Stimulated activated CD4-positive, alpha-beta T cell treated with anti-CD3 and anti-CD28 coated beads, Interleukin-15, amount 100 ng/mL, for 48 hours (primary cell): Measurements from ENCODE around the gene UHMK1.
"Not testable (repeated sequence)": the region's sequence is repeated elsewhere in the genome, so short reads cannot be mapped to it uniquely, and the experiment has no call there.

ENCODE experiments used
- DNase-seq, 2 donors: peaks; one replicate each; pipeline ENCODE4 v3.0.0-alpha.2; 2020; ENCODE audit warnings: low read depth in 2 of 2

Gene UHMK1

DNA sequence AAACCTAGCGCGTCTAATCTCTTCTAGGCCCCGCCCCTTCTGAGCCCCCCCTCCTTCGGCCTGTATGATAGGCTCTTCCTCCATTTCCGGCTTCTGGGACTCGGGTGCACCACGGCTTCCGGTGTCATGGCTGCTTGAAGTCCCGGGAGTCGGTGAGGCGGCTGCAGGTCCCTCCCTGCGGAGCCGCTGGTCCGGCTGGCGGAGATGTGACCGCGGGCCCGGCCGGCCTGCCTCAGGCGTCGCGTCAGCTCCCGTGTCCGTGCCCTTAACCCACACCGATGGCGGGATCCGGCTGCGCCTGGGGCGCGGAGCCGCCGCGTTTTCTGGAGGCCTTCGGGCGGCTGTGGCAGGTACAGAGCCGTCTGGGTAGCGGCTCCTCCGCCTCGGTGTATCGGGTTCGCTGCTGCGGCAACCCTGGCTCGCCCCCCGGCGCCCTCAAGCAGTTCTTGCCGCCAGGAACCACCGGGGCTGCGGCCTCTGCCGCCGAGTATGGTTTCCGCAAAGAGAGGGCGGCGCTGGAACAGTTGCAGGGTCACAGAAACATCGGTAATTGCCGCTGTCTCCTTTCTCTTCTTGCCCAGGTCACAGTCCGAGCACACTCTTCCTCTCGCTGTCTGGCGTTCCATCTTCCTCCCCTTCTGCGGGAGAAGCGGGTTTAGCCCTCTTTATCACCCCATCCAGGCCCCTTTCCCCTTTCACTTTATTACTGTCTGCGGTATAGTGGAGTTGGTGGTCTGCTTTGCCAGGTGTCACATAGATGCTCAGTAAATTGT is at the start of gene UHMK1:
UHMK1 (plus strand) TSS at position 96 of the 773 bp plus-strand sequence; CDS start at position 279, 183 bp downstream.
- DNase-seq = peak; percentile 79 to 88

DNA sequence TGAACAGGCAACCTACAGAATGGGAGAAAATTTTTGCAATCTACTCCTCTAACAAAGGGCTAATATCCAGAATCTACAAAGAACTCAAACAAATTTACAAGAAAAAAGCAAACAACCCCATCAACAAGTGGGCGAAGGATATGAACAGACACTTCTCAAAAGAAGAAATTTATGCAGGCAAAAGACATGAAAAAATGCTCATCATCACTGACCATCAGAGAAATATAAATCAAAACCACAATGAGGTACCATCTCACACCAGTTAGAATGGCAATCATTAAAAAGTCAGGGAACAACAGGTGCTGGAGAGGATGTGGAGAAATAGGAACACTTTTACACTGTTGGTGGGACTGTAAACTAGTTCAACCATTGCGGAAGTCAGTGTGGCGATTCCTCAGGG is 43.3 kb upstream of the UHMK1 start:
- not testable (repeated sequence) for DNase-seq

GRCh38 chr1:162456323-162456722 is 41.3 kb upstream of the UHMK1 start:
- no peak for DNase-seq

DNA sequence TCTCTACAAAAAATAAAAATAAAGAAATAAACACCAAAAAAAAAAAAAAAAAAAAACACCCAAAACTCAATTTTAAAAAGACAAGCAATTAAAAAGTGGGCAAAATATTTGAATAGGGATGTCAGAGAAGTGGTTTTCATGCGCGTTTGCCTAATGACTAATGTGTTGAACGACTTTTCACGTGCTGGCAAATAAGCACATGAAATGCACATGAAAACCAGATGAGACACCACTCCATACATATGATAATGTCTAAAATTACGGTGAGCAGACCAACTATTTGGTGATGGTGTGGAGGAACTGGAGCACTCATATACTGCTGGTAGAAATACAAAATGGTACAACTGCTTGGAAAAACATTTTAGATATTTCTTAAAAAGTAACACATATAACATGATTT is 39.4 kb upstream of the UHMK1 start:
- no peak for DNase-seq

GRCh38 chr1:162462425-162462824 is 35.2 kb upstream of the UHMK1 start:
- not testable (repeated sequence) for DNase-seq

GRCh38 chr1:162463021-162463420 is 34.6 kb upstream of the UHMK1 start:
- DNase-seq = no peak

DNA sequence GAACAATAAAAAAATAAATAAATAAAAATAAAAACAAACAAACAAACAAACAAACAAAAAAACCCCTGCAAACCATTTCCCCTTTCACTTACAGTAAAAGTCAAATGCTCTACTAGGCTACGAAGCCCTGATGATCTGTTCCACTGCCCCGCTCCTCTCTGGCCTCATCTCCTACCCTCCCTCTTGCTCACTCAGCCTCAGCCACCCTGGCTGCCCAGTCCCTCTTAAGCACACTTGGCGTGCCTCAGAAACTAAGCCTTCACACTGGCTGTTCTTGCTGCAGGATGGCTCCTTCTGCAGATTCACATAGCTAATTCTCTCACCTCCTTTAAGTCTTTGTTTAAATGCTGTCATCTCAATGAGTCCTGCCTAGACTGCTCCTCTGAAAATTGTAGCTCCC is 30.8 kb upstream of the UHMK1 start:
- no peak for DNase-seq

DNA sequence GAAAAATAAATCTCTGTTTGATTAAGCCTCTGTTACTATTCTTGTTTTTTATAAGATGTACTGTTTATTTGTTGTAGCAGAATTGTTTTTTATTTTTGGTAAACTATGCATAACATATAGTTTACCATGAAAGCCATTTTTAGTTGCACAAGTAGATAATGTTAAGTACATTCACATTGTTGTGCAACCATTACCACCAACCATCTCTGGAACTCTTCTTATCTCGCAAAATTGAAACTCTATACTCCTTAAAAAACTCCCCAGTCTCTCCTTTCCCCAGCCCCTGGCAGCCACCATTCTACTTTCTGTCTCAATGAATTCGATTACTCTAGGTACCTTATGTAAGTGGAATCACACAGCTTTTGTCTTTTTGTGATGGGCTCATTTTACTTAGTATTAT is 27.4 kb upstream of the UHMK1 start:
- no peak for DNase-seq

- no peak for DNase-seq
Measured at GRCh38 chr1:162471290-162471853, 26.2 kb upstream of the UHMK1 start.

DNA sequence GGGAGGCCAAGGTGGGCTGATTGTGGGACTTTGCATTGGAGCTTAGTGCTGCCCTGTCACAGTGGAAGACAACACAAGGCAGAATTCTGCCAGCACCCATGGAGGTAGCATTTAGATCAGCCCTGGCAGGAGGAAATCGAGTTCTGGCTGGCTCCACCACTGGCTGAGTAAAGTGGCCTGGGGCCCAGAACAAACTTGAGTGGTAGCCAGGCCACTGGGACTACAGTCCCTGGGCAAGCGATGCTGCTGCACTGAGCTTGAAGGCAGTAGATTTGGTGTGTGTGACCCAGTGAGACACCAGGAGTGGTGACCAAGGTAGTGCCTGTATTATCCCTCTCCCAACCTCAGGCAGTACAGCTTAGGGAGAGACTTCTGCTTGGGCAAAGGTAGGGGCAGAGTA is 22.5 kb upstream of the UHMK1 start:
- DNase-seq = no peak

DNA sequence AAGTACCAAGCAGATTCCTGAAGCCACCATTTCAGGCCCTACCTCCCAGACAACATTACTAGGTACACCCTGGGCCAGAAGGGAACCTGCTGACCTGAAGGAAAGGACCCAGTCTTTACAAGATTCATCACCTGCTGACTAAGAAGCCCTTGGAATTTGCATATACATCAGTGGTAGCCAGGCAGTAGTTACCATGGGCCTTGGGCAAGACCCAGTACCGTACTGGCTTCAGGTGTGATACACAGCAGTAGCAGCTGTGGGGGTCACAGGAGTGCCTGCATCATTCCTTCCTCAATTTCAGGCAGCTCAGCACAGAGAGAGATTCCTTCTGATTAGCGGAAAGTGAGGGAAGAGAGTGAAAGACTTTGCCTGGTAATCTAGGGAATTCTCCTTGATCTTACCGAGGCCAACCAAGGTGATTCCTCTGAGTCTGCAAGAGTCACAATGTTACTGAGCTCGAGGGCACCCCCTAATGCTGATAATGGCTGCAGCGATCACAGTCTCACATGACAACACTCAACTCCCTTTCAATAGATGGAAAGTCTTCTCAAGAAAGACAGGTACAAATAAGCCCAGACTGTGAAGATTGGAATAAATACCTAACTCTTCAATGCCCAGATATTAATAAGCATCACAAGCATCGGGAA is 22.0 kb upstream of the UHMK1 start:
- DNase-seq = no peak

GRCh38 chr1:162476620-162477019 is 21.0 kb upstream of the UHMK1 start:
- no peak for DNase-seq

DNA sequence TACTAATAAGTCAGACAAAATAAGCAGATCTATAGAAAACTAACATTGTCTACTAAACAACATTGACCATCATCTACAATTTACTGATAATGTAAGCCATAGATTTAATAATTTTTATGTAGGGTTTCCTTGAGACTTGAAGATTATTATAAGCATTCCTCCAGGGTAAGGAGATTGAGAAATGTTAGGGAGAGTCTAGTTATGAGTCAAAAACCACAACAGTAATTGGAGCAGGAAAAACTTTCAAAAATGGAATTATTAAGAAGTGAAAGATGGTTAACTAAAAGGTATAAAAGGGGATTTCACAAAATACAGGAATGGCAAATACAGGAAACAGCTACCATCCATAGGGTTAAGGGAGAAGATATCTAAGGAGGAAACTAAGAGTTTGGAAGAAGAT is 12.4 kb upstream of the UHMK1 start:
- no peak for DNase-seq

DNA sequence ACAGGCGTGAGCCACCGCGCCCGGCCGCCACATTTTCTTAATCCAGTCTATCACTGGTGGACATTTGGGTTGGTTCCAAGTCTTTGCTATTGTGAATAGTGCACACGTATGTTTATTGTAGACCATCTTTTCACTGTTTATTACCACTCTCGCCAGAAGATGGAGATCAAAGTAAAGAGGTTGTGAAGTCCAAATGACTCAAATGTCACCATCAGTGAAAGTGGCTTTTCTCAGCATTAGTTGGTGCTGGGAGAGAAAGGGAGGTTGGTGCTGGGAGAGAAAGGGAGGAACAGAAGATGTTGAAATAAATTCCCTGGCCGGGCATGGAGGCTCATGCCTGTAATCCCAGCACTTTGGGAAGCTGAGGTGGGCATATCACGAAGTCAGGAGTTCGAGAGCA is 10.4 kb upstream of the UHMK1 start:
- DNase-seq = no peak

GRCh38 chr1:162488219-162488618 is 9.4 kb upstream of the UHMK1 start:
- no peak for DNase-seq

DNA sequence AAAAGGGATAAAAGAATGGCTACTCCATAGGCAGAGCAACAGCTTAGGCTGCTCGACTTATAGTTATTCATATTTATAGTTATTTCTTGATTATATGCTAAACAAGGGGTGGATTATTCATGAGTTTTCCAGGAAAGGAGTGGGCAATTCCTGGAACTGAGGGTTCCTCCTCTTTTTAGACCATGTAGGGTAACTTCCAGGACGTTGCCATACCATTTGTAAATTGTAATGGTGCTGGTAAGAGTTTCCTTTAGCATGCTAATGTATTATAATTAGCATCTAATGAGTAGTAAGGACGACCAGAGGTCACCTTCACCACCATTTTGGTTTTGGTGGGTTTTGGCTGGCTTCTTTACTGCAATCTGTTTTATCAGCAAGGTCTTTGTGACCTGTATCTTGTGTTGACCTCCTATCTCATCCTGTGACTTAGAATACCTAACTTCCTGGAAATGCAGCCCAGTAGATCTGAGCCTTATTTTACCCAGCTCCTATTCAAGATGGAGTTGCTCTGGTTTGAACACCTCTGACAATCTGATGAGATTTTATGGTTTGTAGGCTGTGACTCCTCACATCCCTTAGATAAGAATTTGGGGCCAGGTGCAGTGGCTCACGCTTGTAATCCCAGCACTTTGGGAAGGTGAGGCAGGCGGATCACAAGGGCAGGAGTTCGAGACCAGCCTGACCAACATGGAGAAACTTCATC is 1.9 kb upstream of the UHMK1 start:
- DNase-seq = not testable (repeated sequence)

- DNase-seq = no peak
Measured at GRCh38 chr1:162497104-162497722, 405 bp upstream of the UHMK1 start.

GRCh38 chr1:162498496-162498810 is 835 bp downstream of the UHMK1 start:
- DNase-seq = no peak

GRCh38 chr1:162500805-162501204 is 3.2 kb downstream of the UHMK1 start:
- DNase-seq = no peak

GRCh38 chr1:162502077-162502476 is 4.5 kb downstream of the UHMK1 start:
- no peak for DNase-seq

GRCh38 chr1:162502928-162503327 is 5.3 kb downstream of the UHMK1 start:
- DNase-seq = no peak

- DNase-seq = no peak
Measured at GRCh38 chr1:162527314-162527713, 29.7 kb downstream of the UHMK1 start.
